Occipital lobe (tissue), 2 donors: Measurements from ENCODE around the gene TRAK1. TPM values are rescaled to one million over a fixed set of nuclear protein-coding genes. Genes with fewer than 3 reads are reported as not detected.

Source experiments
- DNase-seq: peaks from one replicate; lab custom pipeline; 2025; lab: John Stamatoyannopoulos, UW
- total RNA-seq: library from RNA; depleted of rRNA; stranded (reverse); fragments of >200 nt; gene quantifications from one replicate; pipeline ENCODE4 v1.2.3, GENCODE V29; 2014

Gene TRAK1
- total RNA-seq, 1 donor from 2014 or later: 46.3 TPM

DNA sequence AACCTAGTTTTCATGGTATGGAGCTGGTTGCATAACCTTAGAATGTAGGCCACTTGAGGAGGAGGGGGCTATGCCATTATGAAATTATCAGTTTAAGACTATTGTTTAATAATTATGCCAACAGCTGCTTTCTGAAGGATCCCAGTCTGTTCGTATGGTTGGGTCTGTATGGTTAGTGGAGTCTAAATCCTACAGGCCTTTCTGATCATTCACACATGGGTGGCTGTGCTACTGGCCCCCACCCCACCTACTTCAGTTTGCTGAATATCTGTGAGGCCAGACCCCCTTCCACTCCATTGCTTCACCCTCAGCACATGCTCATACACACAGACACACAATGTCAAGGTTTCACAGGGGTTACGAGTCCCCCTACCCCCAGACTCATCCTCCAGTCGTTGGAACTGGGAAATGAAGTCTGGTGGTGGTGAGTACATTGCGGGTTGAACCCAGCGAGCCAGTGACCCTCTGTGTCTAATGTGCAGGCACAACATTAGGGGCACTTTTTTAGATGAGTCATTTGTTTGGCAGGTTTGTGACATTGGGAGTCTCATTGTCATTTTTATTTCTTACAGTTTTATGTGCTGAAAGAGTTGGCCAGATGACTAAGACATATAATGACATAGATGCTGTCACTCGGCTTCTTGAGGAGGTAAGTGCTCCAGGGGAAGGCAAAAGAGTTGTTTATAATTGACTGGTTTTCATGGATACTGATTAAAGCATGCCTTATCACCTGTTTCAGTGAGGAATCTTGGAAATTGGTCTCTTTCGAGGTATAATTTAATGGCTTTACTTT is 85.3 kb downstream of the TRAK1 start:
- DNase-seq: no peak

DNA sequence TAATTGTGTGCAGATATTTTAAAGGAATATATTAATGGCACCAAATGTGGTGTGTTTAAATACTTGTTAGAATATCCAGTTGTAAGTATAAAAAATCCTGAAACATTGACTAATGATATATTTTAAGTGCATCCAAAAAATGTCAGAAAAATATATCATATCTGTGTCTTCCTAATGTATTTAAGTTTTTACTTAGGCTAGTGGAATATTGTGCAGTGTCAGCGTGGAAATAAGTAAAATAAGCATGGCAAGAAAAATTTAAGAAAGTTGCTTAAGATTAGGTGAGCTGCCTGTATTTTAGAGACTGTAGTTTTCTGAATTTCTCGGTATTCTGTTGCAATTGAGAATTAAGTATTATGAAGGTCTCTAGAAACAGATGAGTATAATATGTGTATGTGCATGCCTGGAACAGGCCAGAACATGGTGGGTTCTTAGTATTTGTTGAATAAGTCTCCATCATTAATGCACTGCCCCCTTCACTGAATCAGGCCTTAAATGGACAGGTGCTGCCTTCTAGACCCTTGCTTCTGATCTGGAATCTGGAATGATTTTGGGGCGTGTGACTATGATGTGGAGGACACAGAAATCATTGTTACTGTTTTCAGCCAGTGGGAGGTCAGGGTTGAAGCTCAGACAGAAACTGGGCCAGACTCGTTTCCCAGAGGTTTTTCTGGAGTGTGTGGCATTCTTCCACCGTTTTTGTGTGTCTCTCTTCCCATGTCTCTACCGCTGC is 86.1 kb downstream of the TRAK1 start:
- no peak for DNase-seq

DNA sequence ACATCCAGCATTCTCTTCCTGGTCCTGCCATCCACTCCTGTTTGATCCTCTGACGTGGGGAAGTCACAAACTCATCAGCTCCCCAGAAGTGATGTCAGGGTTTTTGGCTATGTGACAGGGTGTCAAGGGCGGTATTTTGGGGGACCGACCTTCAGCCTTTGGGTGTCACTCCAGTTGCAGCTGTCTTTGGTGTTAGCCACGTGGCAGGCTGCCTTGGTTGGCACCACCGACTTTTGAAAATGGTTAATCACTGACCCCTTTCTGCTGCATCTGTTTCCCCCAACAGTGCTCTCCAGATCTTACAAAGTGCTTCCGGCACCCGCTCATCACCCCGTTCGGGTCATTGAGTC is 86.6 kb downstream of the TRAK1 start:
- no peak for DNase-seq

GRCh38 chr3:42179110-42179725 is 88.1 kb downstream of the TRAK1 start:
- peak; percentile 52 for DNase-seq

- DNase-seq: no peak
These were observed 89.7 kb downstream of the TRAK1 start for GRCh38 chr3:42180901-42181300.

GRCh38 chr3:42182555-42182954 is 91.4 kb downstream of the TRAK1 start:
- no peak for DNase-seq

GRCh38 chr3:42183991-42184632 is 93.0 kb downstream of the TRAK1 start:
- no peak for DNase-seq

DNA sequence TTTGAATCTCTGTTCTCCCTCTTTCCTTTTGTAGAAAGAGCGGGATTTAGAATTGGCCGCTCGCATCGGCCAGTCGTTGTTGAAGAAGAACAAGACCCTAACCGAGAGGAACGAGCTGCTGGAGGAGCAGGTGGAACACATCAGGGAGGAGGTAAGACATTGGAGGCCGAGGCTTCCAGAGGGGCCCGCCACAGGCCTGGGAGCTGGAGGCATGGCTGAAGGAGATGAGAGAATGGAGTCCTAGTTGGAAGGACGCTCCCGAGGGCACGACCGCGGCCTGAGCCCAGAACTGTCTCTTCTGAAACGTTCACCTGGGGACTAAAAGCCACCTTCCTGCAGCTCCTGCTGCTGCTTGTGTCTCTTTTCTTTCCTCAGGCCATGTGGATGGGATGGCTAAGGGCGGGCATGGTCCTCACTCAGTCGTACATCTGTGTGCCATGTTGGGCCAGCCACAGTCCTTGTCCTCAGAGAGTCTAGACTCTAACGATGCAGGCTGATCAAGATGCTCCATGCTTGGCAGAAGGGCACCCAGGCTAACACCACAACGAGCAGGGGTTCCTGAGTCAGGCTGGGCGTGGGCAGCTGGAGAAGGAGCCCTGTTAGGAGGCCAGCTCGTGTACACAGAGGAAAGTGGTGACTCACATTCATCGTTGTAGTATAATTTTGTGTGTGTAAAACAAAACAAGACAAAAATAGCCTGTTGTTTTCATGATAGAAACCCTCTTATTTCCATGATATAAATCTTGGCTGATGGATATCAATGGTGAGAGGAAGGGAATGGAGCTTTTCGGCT is 93.7 kb downstream of the TRAK1 start:
- no peak for DNase-seq

- no peak for DNase-seq
These were observed 96.8 kb downstream of the TRAK1 start for GRCh38 chr3:42187936-42188335.

DNA sequence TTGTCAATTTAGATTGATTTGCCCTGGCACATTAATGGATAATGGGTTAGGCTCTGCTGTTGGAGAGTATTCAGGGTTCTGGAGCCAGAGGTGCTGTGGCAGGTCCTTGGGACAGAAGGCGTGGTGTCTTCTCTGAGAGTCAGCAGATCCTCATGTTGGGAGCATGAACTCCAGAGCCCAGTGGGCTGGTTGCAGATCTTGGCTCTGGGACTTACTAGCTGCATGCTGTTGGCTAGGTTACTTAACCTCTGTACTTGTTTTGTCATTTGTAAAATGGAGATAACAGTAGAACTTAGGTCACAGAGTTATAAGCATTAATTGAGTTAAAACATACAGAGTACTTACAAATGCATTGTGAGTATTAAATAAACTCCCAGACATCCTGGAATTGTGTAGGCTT is 97.2 kb downstream of the TRAK1 start:
- no peak for DNase-seq

DNA sequence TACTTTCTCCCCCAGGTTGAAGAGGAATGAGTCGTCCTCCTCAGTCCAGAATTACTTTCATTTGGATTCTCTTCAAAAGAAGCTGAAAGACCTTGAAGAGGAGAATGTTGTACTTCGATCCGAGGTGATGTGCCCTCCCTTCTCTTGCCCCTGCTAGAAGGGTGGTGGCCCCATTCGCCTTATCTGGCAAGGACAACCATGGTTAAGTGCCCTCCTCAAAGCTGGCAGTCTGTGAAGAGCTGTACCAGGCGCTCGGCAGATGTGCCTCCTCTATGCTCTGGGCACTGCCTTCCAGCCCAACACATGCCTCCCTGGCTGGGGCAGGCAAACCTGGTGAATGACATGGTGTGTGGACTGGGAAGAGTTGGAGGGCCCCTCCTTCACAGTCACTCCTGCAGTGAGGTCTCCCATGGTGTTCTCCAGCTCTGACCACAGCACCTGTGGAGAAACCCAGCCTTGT is 97.9 kb downstream of the TRAK1 start:
- no peak for DNase-seq

DNA sequence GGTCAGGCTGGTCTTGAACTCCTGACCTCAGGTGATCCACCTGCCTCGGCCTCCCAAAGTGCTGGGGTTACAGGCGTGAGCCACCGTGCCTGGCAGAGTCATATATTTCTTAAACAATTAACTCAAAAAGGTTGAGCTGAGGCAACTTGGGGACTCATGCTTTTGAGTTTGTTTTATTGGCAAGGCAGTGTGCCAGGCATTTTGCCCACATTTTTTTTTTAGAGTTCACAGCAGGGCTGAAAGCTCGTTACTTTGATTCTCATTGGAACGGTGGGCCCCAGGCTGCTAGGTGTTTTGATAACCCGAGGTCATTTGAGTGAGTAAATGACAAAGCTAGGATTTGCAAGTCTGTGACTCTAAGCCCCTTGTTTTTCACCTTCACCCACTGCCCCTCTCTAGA is 98.6 kb downstream of the TRAK1 start:
- DNase-seq: no peak

GRCh38 chr3:42190701-42191442 is 99.7 kb downstream of the TRAK1 start:
- DNase-seq: peak; percentile 48

- DNase-seq: no peak
These were observed 100.2 kb downstream of the TRAK1 start for GRCh38 chr3:42191443-42191747.

- DNase-seq: no peak
These were observed 101.4 kb downstream of the TRAK1 start for GRCh38 chr3:42192334-42193200.

DNA sequence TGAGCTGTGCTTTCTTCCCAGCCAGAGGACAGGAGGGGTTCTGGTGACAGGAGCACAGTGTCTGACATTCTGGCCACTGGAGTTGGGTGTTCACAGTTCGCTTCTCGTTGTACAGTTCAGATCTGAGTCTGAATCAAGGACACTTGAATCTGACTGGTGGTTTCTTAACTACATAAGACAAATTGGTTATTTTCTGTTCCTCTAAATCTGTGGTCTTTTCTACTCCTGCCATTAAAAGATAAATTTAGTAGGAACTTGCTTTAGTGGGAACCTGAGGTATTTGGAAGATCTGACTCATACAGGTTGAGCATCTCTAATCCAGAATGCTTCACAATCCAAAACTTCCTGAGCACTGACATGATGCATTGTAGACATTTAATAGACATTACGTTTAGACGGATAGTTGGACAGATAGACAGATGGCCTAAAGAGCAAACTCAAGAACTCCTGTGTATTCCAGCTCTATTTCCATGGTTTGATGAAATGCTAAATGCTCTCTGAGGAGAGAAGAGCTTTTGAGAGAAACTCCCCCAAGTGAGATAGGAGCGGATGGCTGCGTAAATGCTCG is 103.9 kb downstream of the TRAK1 start:
- no peak for DNase-seq

DNA sequence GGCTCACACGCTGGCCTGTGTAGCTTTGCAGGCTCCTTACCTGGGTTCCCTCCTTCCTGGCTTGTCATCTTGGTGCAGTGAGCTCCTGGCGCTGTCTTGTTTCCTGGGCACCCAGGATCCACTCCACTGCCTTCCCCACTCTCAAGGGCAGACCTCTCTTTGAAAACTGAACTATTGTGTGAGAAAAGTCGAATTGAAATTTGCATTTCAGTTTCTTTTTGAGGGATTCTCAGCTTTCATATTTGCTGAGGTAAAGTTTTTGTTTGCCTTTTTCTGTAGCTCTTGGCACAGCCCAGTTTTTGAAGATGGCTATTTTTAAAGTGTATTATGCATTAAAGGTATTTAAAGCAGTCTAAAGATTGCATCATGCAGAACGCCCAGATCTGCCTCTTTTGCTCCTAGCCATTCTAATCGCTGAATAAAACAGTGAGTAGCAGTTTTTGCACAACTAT is 104.7 kb downstream of the TRAK1 start:
- no peak for DNase-seq

GRCh38 chr3:42198709-42199108 is 107.6 kb downstream of the TRAK1 start:
- DNase-seq: no peak

- DNase-seq: no peak
These were observed 111.2 kb downstream of the TRAK1 start for GRCh38 chr3:42202217-42202865.
